HL-60/S4 treated with phorbol 12-myristate 13-acetate at 8.2 ng/mL for 4 days and 3 days (cell line): Measurements from ENCODE around the gene FOXN3.

Experiments used
- in situ Hi-C: fragments of 300-500 bp; cut with MboI; formaldehyde crosslinking; loops from 2 replicates; pipeline ENCODE4 v1.15.0; 2022; ENCODE audit warnings: low sequenced_read_pairs

Gene FOXN3

DNA sequence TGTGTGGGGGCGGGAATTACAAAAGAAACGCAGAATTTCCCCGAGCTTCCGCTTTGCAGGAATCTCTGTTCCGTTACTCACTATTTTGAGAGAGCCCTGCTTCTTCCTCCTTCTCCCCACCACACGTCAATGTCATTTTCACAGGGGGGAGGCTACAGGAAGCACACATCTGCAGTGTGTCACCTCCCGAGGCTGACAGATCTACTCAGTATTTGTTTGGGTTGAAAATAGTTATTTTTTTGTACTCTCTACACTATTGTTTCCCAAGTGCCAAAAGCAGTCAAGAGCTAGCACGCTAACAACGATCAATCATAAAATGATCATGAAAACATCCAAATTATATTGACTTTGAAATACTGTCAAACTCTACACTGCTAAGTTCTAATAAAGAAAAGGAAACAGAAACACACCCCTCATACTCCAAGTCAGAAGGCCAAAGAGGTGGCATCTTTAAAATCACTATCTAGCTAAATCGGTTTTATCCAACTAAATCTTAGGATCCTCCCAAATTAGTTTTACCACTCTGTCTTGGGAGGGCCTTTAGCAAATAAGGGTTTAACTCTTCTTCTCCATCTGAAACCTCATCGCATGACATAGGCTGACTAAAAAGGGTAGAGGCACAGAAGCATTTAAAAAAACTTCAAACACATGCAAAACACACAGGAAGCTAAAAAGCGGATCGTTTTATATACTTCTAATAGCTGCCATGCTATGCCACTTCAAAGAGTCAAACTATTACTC, 51.8 kb downstream of the FOXN3 start:
- in situ Hi-C loops = no loop called here

DNA sequence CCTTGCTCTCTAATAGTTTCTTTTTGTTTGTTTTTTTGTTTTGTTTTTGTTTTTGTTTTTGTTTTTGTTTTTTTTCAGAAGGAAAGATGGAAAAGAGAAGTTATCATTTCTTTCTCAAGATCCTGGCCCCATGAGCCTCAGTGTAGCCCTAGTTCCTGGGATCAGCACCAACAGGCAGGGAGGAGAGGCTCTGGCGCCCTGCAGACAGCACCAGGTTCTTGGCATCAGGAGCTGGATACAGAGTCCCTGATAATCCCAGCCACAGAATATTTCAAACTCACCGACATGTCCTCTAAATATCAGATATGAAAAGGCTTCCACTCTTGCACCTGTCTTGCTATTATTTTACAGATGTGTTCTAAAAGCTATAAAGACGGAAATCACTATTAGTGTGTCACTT, 52.7 kb downstream of the FOXN3 start:
- in situ Hi-C loops = no loop called here

DNA sequence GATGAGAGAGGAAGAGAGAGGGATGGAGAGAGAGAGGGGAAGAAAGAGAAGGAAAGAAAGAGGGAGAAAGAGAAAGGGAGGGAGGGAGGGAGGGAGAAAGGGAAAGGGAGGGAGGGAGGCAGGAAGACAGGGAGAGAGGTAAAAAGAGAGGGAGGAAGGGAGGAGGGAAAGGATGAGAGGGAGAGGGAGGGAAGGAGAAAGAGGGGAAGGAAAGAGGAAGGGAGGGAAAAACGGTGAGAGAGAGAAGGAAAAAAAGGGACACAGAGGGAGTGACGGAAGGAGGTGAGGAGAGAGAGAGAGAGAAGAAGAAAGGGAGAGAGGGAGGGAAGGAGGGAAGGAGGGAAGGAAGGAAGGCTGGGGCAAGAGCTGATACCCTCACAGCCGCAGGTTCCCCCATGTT, 56.8 kb downstream of the FOXN3 start:
- in situ Hi-C loops = no loop called here

DNA sequence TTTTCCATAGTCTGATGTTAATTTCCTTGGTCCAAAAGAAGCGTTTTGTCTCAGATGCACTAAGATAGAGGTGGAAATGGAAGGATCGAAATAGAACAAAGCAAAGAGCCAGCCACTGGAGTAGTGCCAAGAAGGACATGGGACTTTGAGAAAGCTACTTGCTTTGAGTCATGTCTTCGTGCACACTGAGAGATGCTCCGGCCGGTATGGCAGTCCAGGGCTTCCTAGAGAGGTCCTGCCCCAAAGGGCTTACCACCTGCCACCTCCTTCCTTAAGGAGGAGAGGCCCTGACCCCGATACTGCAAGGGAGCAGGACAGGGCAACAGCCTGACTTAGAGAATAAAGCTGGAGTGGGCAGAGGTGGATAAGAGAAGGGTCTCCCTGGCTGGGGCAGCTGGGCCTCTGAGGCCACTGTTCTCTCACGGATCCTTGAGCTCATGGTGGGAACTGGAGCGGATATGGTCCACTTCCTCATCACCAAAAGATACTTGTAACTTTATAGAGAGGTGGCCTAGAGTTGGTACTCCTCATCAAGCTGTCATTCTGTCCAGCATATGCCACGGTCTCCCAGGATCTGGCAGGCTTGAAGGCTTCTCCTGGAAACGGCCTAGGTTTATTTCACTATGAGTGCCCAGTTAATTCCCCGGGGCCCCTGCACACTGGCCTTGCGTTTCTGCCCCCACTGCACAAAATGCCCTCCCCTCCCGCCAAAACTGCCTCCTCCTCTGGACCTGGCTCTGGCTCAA, 57.4 kb downstream of the FOXN3 start:
- in situ Hi-C loops = no loop called here

DNA sequence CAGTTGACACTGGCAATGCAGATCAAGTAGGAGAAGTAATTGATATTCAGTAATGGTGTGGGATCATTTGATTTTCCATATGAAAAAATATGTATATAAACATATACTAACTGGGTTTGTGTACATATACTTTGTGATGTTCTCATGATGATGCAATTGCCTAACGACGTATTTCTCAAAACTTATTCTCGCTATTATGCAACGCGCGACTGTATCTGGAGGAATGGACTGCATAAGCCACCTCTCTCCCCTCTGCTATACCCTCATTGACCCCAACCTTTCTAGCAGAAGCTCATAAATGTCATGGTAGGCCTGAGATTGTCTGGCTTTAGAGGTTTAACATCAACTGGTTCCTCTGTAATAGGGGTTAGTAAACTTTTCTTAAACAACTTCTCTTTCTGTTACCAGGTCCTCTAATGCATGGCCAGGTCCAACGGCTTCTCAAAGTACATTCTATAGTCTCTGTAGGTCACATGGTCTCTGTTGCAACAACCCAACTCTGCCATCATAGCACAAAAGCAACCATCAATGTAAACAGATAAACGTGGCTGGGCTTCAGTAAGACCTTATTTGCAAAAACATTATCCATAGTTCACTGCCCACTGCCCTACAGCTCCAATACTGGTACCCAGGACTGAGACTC, 59.3 kb downstream of the FOXN3 start:
- in situ Hi-C loops = no loop called here

DNA sequence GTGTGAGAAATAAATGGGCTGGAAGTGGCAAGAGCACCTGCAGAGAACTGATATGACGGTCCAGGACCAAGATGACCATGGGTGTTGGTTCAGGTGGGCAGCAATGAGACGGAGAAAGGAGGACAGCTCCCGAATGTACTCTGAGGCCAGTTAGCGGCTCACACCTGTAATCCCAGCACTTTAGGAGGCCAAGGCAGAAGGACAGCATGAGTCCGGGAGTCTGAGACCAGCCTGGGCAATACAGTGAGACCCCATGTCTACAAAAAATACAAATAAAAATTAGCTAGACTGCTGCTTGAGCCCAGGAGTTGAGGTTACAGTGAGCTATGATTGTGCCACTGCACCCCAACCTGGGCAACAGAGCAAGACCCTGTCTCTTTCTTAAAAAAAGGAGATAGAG, 60.1 kb downstream of the FOXN3 start:
- in situ Hi-C loops = no loop called here

DNA sequence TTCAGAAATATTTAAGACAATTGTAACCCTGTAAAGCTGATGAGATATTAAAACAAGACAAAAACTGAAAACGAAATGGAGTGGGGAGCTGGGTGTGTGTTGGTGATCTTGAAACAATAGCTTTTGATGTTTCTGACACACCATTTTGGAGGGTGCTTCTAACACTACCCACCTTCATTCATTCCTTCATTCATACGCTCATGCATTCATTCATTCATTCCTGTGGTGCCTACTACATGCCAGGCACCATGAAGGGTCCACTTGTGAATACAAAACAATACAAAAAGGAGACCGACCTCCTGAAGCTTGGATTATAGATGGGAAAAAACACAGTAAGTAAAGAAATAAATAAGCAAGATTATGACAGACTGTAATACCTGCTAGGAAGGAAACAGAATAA, 60.5 kb downstream of the FOXN3 start:
- in situ Hi-C loops = no loop called here

DNA sequence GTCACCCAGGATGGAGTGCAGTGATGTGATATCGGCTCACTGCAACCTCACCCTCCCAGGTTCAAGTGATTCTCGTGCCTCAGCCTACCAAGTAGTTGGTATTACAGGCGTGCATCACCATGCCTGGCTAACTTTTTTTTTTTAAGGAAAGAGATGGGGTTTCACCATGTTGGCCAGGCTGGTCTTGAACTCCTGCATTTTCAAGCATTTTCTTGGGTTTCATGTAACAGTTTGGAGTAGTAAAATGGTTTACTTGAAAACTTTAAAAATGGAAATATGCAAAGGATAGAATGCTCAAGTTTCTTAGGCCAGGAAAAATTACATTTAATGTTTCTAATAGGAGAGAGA, 63.3 kb downstream of the FOXN3 start:
- in situ Hi-C loops = no loop called here

DNA sequence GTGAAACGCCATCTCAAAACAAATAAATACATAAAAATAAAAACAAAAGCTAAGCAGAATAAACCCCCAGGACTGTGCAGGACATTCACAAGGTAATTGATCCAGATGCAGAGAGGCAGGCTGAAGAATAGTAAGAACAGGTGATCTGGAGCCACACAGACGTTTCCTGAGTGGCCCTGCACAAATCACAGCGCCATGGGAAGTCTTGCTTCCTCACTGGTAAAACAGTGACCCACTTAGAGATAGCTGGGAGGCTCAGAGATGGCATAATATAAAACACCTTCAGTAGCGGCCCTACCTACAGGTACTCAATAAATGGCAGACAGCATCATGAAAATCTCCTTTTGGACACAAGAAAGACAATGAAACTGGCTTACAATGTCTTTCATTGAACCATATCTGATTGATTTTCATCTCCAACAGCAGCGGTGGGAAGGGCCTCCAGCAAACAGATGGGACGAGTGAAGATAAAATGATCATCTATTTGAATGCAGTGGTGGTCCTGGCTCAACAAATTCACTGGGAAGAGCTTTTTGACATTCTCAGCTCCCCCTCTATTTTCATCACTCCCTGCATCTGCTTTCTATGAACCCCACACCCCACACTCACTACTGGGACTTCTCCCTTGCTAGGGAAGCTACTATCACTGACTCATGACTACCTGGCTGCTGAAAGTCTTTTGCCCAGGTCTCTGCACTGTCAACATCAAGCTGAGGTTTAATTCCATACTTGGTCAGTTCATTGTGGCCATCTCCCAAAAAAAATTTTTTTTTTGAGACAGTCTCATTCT, 63.9 kb downstream of the FOXN3 start:
- in situ Hi-C loops = no loop called here

DNA sequence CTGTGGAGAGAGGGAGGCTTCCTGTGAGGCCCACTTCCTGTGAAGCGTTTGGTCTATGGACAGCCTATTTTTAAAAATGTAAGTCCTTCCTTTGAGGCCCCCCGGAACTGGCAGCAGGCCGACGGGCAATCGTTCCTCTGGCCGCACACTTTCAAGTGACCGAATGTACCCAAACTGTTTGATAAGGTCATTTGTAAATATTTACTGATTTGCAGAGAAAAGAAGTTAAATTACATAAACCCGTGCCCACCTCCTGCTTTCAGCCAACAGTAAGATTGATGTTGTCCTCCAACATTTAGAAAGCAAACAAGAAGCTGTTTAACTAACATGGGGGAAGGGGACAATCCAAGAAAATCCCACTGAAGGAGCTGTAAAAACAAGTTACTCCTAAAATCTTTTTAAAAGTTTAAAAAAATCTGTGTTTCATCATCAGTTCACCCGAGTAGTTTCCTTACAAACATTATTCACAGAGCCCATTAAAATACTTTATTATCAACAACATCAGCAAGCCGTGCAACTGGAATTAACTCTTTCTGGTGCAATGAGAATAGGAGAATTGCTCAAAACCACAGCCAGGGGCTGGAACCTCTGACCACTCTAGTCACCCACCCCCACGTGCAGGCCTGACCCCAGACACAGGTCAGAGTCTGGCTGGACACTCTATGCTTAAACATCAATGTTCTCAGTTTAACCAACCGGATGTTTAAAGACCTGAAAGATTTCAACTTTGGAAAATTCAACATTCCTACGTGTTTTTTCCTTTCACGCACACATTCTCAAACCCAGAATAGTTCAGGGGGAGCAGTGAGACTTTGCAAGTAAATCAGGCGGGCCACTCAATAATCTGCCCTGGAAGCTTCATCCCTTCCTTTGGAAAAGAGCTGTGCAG, 65.3 kb downstream of the FOXN3 start:
- in situ Hi-C loops = no loop called here

DNA sequence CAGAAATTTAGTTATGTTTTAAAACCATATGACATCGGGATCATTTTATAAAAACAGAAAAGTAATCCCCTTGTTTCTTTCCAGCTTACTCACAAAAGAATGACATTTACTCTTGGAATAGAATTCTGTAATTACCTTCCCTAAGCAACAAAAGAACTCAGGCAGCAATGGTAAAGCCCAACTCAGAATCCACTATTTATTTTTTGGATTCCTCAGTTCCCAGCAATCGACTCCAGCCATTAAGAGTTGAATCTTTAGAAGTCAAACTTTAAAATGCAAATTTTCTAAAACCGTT, 65.9 kb downstream of the FOXN3 start:
- in situ Hi-C loops = no loop called here

DNA sequence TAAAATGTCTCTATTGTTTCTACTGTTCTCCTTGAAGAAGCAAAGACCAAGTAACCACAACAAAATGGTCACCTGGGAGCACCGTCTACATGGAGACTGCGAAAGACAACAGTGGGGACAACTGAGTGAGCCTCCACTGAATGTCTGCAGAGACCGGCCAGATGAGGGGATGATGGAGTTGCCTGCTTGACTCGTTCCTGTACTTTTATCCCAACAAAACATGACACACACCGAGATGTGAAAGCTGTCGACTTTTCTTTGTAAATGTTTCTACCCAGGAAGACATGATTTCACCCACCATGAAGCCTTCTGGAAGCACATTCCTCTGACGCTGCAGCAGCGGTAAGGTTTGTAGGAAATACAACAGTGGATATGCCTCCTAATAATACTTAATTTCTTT, 66.9 kb downstream of the FOXN3 start:
- in situ Hi-C loops = no loop called here

DNA sequence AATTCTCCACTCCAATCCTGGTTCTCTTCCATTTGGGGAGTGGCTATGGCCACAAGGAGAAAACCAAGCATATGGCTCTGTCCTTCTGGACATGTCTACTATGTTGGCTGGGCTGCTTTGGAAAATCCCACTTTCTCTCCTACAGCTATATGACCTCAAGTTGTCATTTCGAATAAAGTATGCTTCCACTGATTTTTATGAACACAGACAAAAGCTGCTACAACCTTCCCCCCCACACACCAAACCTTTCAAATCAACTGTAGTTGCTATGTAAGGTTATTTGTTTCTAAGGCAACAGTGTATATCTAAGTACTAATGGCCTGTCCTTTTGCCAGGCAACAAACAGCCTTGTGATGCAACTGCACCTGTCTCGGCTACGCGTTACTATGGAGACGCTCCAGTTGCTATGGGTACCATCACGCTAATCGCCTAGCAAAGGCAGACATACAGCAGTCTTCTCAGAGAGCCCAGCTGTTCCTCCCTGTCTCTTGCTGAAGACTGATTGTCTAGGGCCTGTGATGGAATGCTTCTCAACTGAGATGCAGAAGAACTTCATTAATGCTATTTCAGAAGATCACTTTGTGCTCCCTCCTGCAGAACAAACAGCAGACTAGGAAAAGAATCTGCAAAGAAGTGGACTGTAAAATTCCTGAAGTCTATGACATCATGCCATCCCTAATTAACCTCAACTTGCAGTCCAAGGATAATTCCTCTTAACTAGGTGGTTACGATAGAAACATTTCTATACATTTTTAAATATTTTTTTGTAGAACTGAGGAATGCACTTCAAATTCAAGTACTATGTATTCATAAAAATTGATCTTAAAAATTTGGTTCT, 67.6 kb downstream of the FOXN3 start:
- in situ Hi-C loops = no loop called here

DNA sequence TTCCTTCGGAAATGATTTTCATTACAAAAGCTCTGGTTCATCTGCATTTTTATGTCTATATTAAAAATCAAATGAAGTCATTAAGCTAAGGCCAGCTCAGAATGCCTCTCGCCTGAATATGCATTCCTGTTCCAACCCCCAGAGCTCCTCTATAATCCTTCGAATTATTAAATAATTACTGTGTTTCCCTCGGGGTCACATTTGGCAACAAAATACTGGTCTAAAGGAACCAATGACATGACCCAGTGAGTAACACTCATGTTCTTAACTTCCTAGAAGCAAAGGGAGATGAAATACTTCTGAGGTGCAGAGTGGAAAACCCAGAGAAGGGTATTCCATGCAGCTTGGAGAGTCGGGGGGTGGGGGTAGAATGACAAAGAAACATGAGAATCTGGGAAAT, 68.3 kb downstream of the FOXN3 start:
- in situ Hi-C loops = no loop called here

DNA sequence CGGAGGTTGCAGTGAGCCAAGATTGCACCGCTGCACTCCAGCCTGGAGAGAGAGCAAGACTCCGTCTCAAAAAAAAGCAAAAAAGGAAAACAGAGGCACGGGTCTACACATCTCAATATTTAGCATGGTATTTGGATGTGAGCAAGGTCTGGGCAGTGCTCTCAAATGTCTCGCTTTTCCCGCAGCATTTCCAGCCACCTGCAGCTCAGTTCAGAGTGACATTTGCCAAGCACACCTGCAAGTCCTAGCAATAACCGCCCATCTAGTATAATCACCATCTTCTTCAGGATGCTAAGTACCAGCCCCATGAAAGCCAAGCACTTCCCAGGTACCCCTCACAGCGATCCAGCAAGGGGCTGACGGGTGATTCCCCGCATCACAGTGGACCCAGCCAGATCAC, 69.1 kb downstream of the FOXN3 start:
- in situ Hi-C loops = no loop called here

DNA sequence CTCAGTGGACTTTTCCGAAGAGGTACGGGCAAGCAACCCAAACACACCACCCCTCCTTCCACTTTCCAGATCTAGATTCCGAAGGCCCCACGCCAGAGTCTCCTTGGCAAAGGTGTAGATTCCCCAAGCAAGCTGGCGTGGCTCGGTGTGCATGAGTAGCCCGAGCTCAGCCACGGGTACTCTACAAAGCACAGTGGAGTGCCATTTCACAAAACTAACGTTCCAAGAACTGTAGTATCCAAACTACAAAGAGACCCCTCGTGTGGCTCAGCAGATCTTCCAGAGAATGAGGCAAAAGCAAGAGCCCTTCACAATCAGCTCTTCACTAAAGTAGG, 72.1 kb downstream of the FOXN3 start:
- in situ Hi-C loops = no loop called here

DNA sequence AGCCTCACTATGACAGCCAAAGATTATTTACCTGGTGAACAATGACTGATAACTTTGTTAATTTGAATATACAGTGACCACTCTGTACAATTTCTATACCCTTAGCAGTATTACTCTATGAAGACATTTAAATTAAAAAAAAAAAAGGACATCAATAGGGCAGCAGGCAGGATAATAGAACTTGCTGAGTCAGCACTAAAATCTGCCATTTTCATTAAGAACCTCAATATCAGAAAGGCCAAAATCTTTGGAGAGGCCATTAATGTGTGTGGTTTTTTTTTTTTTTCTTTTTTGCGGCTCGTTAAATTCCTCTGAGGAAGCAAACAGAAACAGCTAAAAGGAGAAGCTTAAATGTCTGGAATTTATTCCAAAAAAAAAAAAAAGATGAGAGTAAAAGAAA, 73.7 kb downstream of the FOXN3 start:
- in situ Hi-C loops = no loop called here

DNA sequence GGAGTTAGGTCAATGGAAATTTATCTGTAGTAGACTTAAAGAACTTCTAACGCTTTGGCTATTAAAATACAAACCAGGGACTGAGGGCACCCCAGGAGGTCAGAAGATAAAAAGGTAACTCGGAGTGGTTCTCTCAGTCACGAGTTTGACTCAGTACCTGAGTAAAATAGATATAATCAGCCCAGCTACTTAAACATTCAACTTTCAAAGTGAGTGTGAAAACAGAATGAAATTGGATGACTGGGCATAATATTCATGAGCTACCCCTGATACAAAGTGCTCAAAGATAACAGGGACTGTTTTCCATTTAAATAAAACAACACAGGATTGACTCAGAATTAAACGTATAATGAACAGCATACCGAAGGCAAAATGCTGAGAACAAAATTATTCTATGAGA, 75.0 kb downstream of the FOXN3 start:
- in situ Hi-C loops = no loop called here

DNA sequence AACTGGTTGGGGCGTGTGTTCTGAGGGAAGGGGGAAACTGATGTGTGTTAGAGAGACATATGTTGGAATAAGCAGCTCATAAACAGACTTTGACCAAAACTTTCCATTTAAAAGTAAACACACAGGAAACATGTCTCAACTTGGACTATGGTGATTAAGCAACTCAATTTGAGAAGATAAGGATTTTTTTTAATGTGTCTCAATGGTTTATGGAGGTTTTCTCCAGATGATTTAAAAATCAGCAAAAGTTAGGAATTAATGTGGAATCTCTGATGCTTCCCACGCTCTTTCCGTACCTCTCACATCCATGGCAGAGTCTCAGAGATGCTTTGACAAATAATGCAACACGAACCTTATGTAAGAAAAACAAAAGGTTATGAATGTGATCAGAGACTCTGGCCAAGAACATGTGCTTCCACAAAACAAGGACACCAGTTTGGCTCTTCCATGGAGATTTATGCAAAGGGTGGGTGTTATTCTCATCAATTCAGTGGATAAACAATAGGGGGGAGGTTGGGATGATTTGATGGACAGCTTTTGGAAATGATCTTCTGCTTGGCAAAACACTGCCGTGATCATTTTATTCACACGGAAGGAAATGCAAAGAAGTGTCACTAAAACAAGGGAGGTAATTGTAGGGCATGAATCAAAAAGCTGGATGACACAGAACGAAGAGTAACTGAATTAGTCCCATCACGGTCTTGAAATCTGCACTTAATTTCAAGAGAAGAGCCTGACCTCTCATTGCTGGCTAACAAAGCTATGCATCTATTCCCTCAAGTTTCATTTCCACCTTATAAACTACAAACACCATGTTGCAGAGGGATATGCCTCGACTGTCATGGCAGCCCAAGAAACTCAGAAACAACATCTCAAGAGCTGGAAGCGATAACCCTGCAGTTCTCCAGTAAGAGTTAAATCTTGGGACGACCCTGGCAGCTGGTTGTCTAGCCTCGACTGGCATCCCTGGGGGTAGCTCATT, 76.5 kb downstream of the FOXN3 start:
- in situ Hi-C loops = no loop called here
